ENCODE results near the gene GMEB2. TPM values are rescaled to one million over a fixed set of nuclear protein-coding genes. Genes with fewer than 3 reads are reported as not detected.

The GMEB2 gene
- total RNA-seq, 2 donors from 2014 or later, result 11.5 to 12.3 TPM

DNA sequence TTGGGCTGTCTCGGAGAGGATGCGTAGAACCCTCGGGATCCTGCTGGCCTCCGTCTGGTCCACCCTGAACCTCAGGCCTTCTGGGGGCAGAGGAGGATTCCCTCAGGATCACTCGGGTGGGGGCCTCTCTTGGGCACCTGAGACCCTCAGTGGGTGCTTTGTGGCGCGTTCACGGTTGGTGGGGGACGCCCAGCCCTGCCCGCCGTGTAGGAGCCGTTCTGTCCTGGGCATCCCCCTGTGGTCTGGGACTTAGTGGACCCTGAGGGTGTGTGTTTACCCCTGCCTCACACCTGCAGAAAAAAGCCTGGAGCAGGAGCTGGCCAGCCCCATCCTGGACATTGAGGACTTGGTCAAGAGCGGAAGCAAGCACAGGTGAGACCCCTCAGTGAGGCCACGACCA, 38.8 kb upstream of the GMEB2 start:
- TF ChIP-seq CTCF (conservative IDR thresholded peaks at IDR 0.05), result no peak
- no peaks in the 10 kb centered on the region for H3K4me1 Mint-ChIP-seq
- no peaks in the 10 kb centered on the region for H3K9me3 ChIP-seq (ENCODE audit: control insufficient read depth, low read length)
- no peaks in the 10 kb centered on the region for H3K27me3 Mint-ChIP-seq (ENCODE audit: insufficient read depth)
- no peak overlapping the region for H3K4me3 ChIP-seq (ENCODE audit: low read length)
- no peaks in the 10 kb centered on the region for H3K9me3 Mint-ChIP-seq
- H3K4me1 ChIP-seq (ENCODE audit: control insufficient read depth, insufficient read depth, low read length), result no peaks in the 10 kb centered on the region
- H3K27ac Mint-ChIP-seq, result no peak overlapping the region
- H3K4me3 Mint-ChIP-seq, result no peak overlapping the region
- DNase-seq, result no peak
- no peak overlapping the region for H3K27ac ChIP-seq (ENCODE audit: low read depth, low read length)
- no peaks in the 10 kb centered on the region for H3K27me3 ChIP-seq (ENCODE audit: control insufficient read depth, insufficient read depth, low read length, poor library complexity, severe bottlenecking)
- 93% methylated on average over 11 to 14 of the region's 14 CpGs for WGBS, 2 experiments (ENCODE audit: insufficient coverage in 1 of 2, insufficient read length in 1 of 2)
- H3K36me3 Mint-ChIP-seq (ENCODE audit: low read depth), result peaks cover 36% of the 10 kb centered on the region
- peaks cover 28% of the 10 kb centered on the region for H3K36me3 ChIP-seq (ENCODE audit: control insufficient read depth, insufficient read depth, low read length)
- H3K9ac ChIP-seq (ENCODE audit: extremely low read depth, low read length, poor library complexity, severe bottlenecking), result no peak overlapping the region

DNA sequence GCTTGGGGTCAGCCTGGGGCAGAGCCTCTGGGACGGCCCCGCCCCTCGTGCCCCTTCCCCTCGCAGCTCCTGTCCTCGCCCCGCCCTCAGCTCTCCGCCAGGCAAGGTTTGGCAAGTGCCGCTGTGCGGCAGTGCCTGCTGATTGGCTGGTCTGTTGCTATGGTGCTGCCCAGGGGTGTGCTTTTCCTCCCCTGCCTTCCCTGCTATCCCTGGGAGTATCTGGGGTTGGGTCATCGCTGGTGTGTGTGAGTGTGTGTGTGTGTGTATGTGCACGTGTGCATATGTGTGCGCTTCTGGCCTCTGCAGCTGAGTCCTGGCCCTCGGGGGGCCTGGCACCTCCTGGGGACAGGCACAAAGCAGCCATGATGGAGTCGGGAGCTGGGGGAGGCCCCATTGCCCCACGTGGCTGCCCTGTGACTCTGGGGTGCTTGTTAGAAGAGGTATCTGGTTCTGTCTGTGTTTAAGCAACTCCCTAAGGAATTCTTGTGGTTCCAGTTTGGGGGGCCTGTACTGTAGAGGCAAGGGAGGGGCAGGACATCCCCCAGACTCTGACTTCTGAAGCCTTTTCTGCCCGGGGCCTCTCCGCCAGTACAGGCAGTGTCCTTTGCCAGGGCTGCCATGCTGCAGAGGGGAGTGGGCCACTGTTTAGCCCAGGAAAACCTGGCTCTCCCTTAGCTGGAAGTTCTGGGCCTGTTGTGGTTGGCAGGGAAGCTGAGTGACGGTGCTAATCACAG, 38.1 kb upstream of the GMEB2 start:
- Mint-ChIP-seq H3K4me1 (no peaks in the 10 kb centered on the region), H3K27me3 (ENCODE audit: insufficient read depth) (no peaks in the 10 kb centered on the region), H3K9me3 (no peaks in the 10 kb centered on the region), H3K4me3 (no peak overlapping the region), H3K27ac (no peak overlapping the region), H3K36me3 (ENCODE audit: low read depth) (peaks cover 37% of the 10 kb centered on the region)
- H3K36me3 ChIP-seq (ENCODE audit: control insufficient read depth, insufficient read depth, low read length), result peaks cover 31% of the 10 kb centered on the region
- H3K9me3 ChIP-seq (ENCODE audit: control insufficient read depth, low read length), result no peaks in the 10 kb centered on the region
- no peak overlapping the region for H3K27ac ChIP-seq (ENCODE audit: low read depth, low read length)
- H3K27me3 ChIP-seq (ENCODE audit: control insufficient read depth, insufficient read depth, low read length, poor library complexity, severe bottlenecking), result no peaks in the 10 kb centered on the region
- DNase-seq, result peak; percentile 75
- WGBS, 2 experiments (ENCODE audit: insufficient coverage in 1 of 2, insufficient read length in 1 of 2), result 82 to 87% methylated on average over 7 to 18 of the region's 18 CpGs
- no peak overlapping the region for H3K4me3 ChIP-seq (ENCODE audit: low read length)
- no peak for TF ChIP-seq CTCF (conservative IDR thresholded peaks at IDR 0.05)
- no peaks in the 10 kb centered on the region for H3K4me1 ChIP-seq (ENCODE audit: control insufficient read depth, insufficient read depth, low read length)
- H3K9ac ChIP-seq (ENCODE audit: extremely low read depth, low read length, poor library complexity, severe bottlenecking), result no peak overlapping the region

GRCh38 chr20:63664143-63664851, 37.4 kb upstream of the GMEB2 start:
- H3K4me1 ChIP-seq (ENCODE audit: control insufficient read depth, insufficient read depth, low read length), result no peaks in the 10 kb centered on the region
- peaks cover 36% of the 10 kb centered on the region for H3K36me3 Mint-ChIP-seq (ENCODE audit: low read depth)
- H3K27me3 ChIP-seq (ENCODE audit: control insufficient read depth, insufficient read depth, low read length, poor library complexity, severe bottlenecking), result no peaks in the 10 kb centered on the region
- no peak overlapping the region for H3K27ac Mint-ChIP-seq
- no peaks in the 10 kb centered on the region for H3K27me3 Mint-ChIP-seq (ENCODE audit: insufficient read depth)
- no peak overlapping the region for H3K27ac ChIP-seq (ENCODE audit: low read depth, low read length)
- WGBS, 2 experiments (ENCODE audit: insufficient coverage in 1 of 2, insufficient read length in 1 of 2), result 90 to 97% methylated on average over 16 to 22 of the region's 22 CpGs
- no peak for TF ChIP-seq CTCF (conservative IDR thresholded peaks at IDR 0.05)
- no peak for DNase-seq
- peaks cover 2% of the 10 kb centered on the region for H3K4me1 Mint-ChIP-seq
- H3K4me3 Mint-ChIP-seq, result no peak overlapping the region
- H3K9ac ChIP-seq (ENCODE audit: extremely low read depth, low read length, poor library complexity, severe bottlenecking), result no peak overlapping the region
- no peaks in the 10 kb centered on the region for H3K9me3 ChIP-seq (ENCODE audit: control insufficient read depth, low read length)
- H3K36me3 ChIP-seq (ENCODE audit: control insufficient read depth, insufficient read depth, low read length), result peaks cover 31% of the 10 kb centered on the region
- no peak overlapping the region for H3K4me3 ChIP-seq (ENCODE audit: low read length)
- H3K9me3 Mint-ChIP-seq, result no peaks in the 10 kb centered on the region
